Ovary (tissue), 9 donors: Measurements from ENCODE around the gene FGFR4. TPM values are rescaled to one million over a fixed set of nuclear protein-coding genes. Genes with fewer than 3 reads are reported as not detected.

Source experiments
- DNase-seq, 5 donors: peaks; one replicate each; pipeline ENCODE4 v3.0.0-alpha.2; 2019 to 2020
- H3K27ac ChIP-seq, 2 donors: fragments of 200-600 bp; one replicate each; pipeline versions ENCODE4 v1.5.1 to v1.8.0; 2019 to 2022
- H3K27me3 ChIP-seq: fragments of 200-600 bp; one replicate; pipeline ENCODE4 v1.8.0; 2022
- H3K36me3 ChIP-seq: fragments of 200-600 bp; sonication (generic); one replicate; pipeline ENCODE4 v1.5.1; 2019
- H3K4me1 ChIP-seq: one replicate; pipeline ENCODE4 v1.8.1; 2013; ENCODE audit warnings: mild to moderate bottlenecking, moderate library complexity; ENCODE audit not compliant: insufficient read depth
- H3K4me3 ChIP-seq: fragments of 200-600 bp; sonication (generic); one replicate; pipeline ENCODE4 v1.5.1; 2017
- H3K9me3 ChIP-seq, 2 donors: fragments of 200-600 bp in 1 of 2; sonication (generic) in 1 of 2; one replicate each; pipeline versions ENCODE4 v1.5.1 to v1.8.1; 2013 to 2019; ENCODE audit warnings: mild to moderate bottlenecking in 1 of 2, moderate library complexity in 1 of 2
- CTCF ChIP-seq, 3 donors: fragments of 450-650 bp in 2 of 3; fragments of 200-600 bp in 1 of 3; IDR thresholded peaks; one replicate each; pipeline versions ENCODE4 v1.5.1 to v1.8.0; 2016 to 2022; ENCODE audit warnings: antibody characterized with exemption in 3 of 3, mild to moderate bottlenecking in 1 of 3
- EP300 ChIP-seq: sonication (generic); formaldehyde crosslinking; IDR thresholded peaks from one replicate; pipeline ENCODE4 v1.6.1; 2017; ENCODE audit warnings: antibody characterized with exemption
- POLR2A ChIP-seq: fragments of 450-650 bp; IDR thresholded peaks from one replicate; pipeline ENCODE4 v1.6.1; 2017; ENCODE audit warnings: antibody characterized with exemption, mild to moderate bottlenecking, moderate library complexity
- WGBS, 3 donors: extraction: QIAGEN DNeasy Blood & Tissue Kit in 1 of 3; methylation state at CpG; one replicate each; pipeline versions ENCODE4 v1.1.5 to v1.1.7; 2013 to 2017; 5-methylcytosine and 5-hydroxymethylcytosine counted together
- intact Hi-C, 4 donors: fragments of 100-400 bp; cut with DNase I; formaldehyde crosslinking; loops; one replicate each; pipeline versions ENCODE4 v1.11.0 to v1.15.1; 2022 to 2023
- polyA plus RNA-seq, 2 donors: library from polyadenylated mRNA; stranded (reverse); fragments of 200-250 nt in 1 of 2; fragments of 350-450 nt in 1 of 2; fragmentation: Illumina TruSeq in 1 of 2; extraction: RNeasy Lipid Tissue Mini Kit (QIAGEN cat#74804) in 1 of 2; gene quantifications; one replicate each; pipeline ENCODE4 v1.2.3, GENCODE V29; 2013 to 2014
- total RNA-seq, 7 donors: library from RNA; depleted of rRNA in 2 of 7; stranded (reverse); fragments of >200 nt in 2 of 7; fragmentation: NEBNext Ultra II Directional in 3 of 7; extraction: Animal tissue kit (Norgen Biotek cat#: 25700) in 3 of 7; gene quantifications; one replicate each; pipeline versions ENCODE4 v1.1.0 to v1.2.4, GENCODE V29; 2016 to 2023
- donor health status: DM: no; HTN: no; CAD: no; lungs with moderate emphysema.
- donor health status: DM: no; HTN: no; CAD: no.
- donor health status: Bipolar disorder and iron deficiency.
- donor health status: DM: yes; HTN: yes; CAD: no.
- donor health status: DM: no; HTN: no; CAD: no.
- donor health status: DM: yes; HTN: yes; CAD: no.

The FGFR4 gene
- total and polyA plus RNA-seq, 9 donors = 2.7 to 90.3 (median 25.6) TPM

- DNase-seq = no peak
- no peak overlapping the region for H3K27ac ChIP-seq
- H3K27me3 ChIP-seq = no peaks in the 10 kb centered on the region
- intact Hi-C loops = no loop called here
- H3K4me3 ChIP-seq = no peak overlapping the region
- H3K4me1 ChIP-seq = no peaks in the 10 kb centered on the region
- H3K9me3 ChIP-seq = no peaks in the 10 kb centered on the region
- no peaks in the 10 kb centered on the region for H3K36me3 ChIP-seq
- 86 to 95% (median 92%) methylated on average over 5 of the region's 5 CpGs for WGBS, 3 donors
- no peak for TF ChIP-seq POLR2A
- no peak for TF ChIP-seq CTCF (IDR thresholded peaks at IDR 0.05)
- no peak for TF ChIP-seq EP300
These were observed 19.2 kb upstream of the FGFR4 start for GRCh38 chr5:177067503-177067902.

GRCh38 chr5:177070536-177071191, 16.1 kb upstream of the FGFR4 start:
- no peak for TF ChIP-seq CTCF (IDR thresholded peaks at IDR 0.05)
- TF ChIP-seq POLR2A = no peak
- TF ChIP-seq EP300 = no peak
- intact Hi-C loops = loop anchor here in 3 of 4 donors (2.0 to 5.0 kb wide), 2 partner anchors 42 kb away; no protein-coding TSS in a partner anchor
- 90 to 91% (median 90%) methylated on average over 6 of the region's 6 CpGs for WGBS, 3 donors

GRCh38 chr5:177071666-177072385, 14.9 kb upstream of the FGFR4 start:
- intact Hi-C loops = loop anchor here in 3 of 4 donors (2.0 to 5.0 kb wide), 2 partner anchors 40 to 41 kb away; no protein-coding TSS in a partner anchor
- Histone ChIP-seq H3K27me3 (no peaks in the 10 kb centered on the region), H3K9me3 (no peaks in the 10 kb centered on the region), H3K4me1 (no peaks in the 10 kb centered on the region), H3K36me3 (no peaks in the 10 kb centered on the region), H3K27ac (no peak overlapping the region), H3K4me3 (no peak overlapping the region)
- WGBS, 3 donors = 20% methylated on average over 5 to 6 of the region's 6 CpGs
- peak in 4 of 5 donors; percentile 57 to 87 (median 74) for DNase-seq
- no peak for TF ChIP-seq POLR2A
- peak; percentile 83 to 91 (median 88) for TF ChIP-seq CTCF (IDR thresholded peaks at IDR 0.05)

More at GRCh38 chr5:177070536-177071191, 16.1 kb upstream of the FGFR4 start:
- DNase-seq = no peak
- H3K27ac ChIP-seq = no peak overlapping the region
- no peaks in the 10 kb centered on the region for H3K9me3 ChIP-seq
- no peak overlapping the region for H3K4me3 ChIP-seq
- no peaks in the 10 kb centered on the region for H3K27me3 ChIP-seq
- no peaks in the 10 kb centered on the region for H3K36me3 ChIP-seq
- no peaks in the 10 kb centered on the region for H3K4me1 ChIP-seq

- Histone ChIP-seq H3K9me3 (no peaks in the 10 kb centered on the region), H3K27me3 (no peaks in the 10 kb centered on the region), H3K27ac (no peak overlapping the region), H3K4me1 (no peaks in the 10 kb centered on the region), H3K36me3 (no peaks in the 10 kb centered on the region), H3K4me3 (no peak overlapping the region)
- intact Hi-C loops = no loop called here
- WGBS, 3 donors = 93 to 98% (median 95%) methylated on average over 2 of the region's 2 CpGs
- TF ChIP-seq POLR2A (no peak), CTCF (IDR thresholded peaks at IDR 0.05) (no peak), EP300 (no peak)
- no peak for DNase-seq
These were observed 9.4 kb upstream of the FGFR4 start for GRCh38 chr5:177077335-177077734.
